H1 (cell line): ENCODE data around the gene ZNF789. TPM values are rescaled to one million over a fixed set of nuclear protein-coding genes. Genes with fewer than 3 reads are reported as not detected.

Experiments
- SIRT6 ChIP-seq: IDR thresholded peaks from one replicate; pipeline ENCODE4 v1.7.1; 2012; ENCODE audit warnings: low read length, inconsistent platforms
- polyA plus RNA-seq, 7 experiments: library from polyadenylated mRNA; depleted of rRNA in 3 of 7; stranded (reverse) in 5 of 7; unstranded in 2 of 7; fragments of >200 nt in 5 of 7; fragments of 200-250 nt in 2 of 7; gene quantifications; 1 replicate in 5 of 7; 2 replicates in 1 of 7; 4 replicates in 1 of 7; pipeline versions ENCODE4 v1.2.1 to v1.2.3, GENCODE V29; 2011 to 2013; ENCODE audit warnings: missing spikeins in 2 of 7, mixed read lengths in 2 of 7
- total RNA-seq: library from RNA; stranded (reverse); fragmentation: NEBNext Ultra II Directional; extraction: Animal tissue kit (Norgen Biotek cat#: 25700); gene quantifications from 2 replicates; pipeline ENCODE4 v1.2.1, GENCODE V29; 2021

Gene ZNF789
- total and polyA plus RNA-seq, 2 of the 8 experiments (the other 6 are each of a cell fraction or from before 2014, with no cell fraction given) = 11.4 to 12.5 TPM

DNA sequence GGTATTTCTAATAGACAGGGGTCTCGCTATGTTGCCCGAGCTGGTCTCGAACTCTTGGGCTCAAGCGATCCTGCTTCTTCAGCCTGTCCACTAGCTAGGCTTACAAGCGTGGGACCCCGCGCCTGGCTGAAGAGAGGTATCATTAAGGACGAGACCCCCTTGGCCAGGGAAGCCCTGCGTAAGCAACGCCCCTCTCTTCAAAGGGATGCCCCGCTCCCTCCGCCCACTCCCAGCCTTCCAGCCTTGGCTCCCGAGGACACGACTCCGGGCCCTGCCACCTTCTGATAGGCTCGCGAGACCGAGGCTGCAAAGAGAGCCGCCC lies 31.6 kb downstream of the ZNF789 start (continued):
- no peak for TF ChIP-seq SIRT6
